WTC11 (cell line): ENCODE results near the gene FBLN7.

Source experiments
- CBFB ChIP-seq: sonication (generic); formaldehyde crosslinking; IDR thresholded peaks from 2 replicates; pipeline ENCODE4 v1.8.1; 2022; ENCODE audit warnings: mild to moderate bottlenecking, low read depth, missing genetic modification reagents
- CREM ChIP-seq: sonication (generic); formaldehyde crosslinking; IDR thresholded peaks from 2 replicates; pipeline ENCODE4 v1.8.1; 2022; ENCODE audit warnings: mild to moderate bottlenecking, missing genetic modification reagents, moderate library complexity
- FOXK1 ChIP-seq: sonication (generic); formaldehyde crosslinking; IDR thresholded peaks from 2 replicates; pipeline ENCODE4 v1.8.0; 2022; ENCODE audit warnings: mild to moderate bottlenecking, moderate library complexity, missing genetic modification reagents
- GABPB1 ChIP-seq: sonication (generic); formaldehyde crosslinking; IDR thresholded peaks from 2 replicates; pipeline ENCODE4 v1.8.1; 2023; ENCODE audit warnings: mild to moderate bottlenecking, missing genetic modification reagents
- RELA ChIP-seq: sonication (generic); formaldehyde crosslinking; IDR thresholded peaks from 2 replicates; pipeline ENCODE4 v1.8.1; 2022; ENCODE audit warnings: missing genetic modification reagents, mild to moderate bottlenecking, borderline replicate concordance
- TP53 ChIP-seq: sonication (generic); formaldehyde crosslinking; IDR thresholded peaks from 2 replicates; pipeline ENCODE4 v1.8.1; 2023; ENCODE audit warnings: mild to moderate bottlenecking, missing genetic modification reagents
- ZNF263 ChIP-seq: sonication (generic); formaldehyde crosslinking; IDR thresholded peaks from 2 replicates; pipeline ENCODE4 v1.8.1; 2022; ENCODE audit warnings: low read depth, mild to moderate bottlenecking, moderate library complexity, missing genetic modification reagents
- ZNF423 ChIP-seq: fragments of 250-450 bp; sonication (Bioruptor Pico); IDR thresholded peaks from 2 replicates; pipeline ENCODE4 v2.1.2; 2022; ENCODE audit warnings: mild to moderate bottlenecking, moderate library complexity
- TF ChIP-seq, protein P1 (sequence below): fragments of 200-600 bp; IDR thresholded peaks from 2 replicates; pipeline ENCODE4 v1.8.0; 2022; ENCODE audit warnings: antibody characterized with exemption
- TF ChIP-seq, protein P2 (sequence below): sonication (generic); formaldehyde crosslinking; conservative IDR thresholded peaks from 2 replicates; pipeline ENCODE4 v1.8.1; 2022; ENCODE audit warnings: mild to moderate bottlenecking, missing genetic modification reagents
- TF ChIP-seq, protein P3 (sequence below): sonication (generic); formaldehyde crosslinking; IDR thresholded peaks from 2 replicates; pipeline ENCODE4 v1.8.1; 2022; ENCODE audit warnings: mild to moderate bottlenecking, moderate library complexity, missing genetic modification reagents

DNA sequence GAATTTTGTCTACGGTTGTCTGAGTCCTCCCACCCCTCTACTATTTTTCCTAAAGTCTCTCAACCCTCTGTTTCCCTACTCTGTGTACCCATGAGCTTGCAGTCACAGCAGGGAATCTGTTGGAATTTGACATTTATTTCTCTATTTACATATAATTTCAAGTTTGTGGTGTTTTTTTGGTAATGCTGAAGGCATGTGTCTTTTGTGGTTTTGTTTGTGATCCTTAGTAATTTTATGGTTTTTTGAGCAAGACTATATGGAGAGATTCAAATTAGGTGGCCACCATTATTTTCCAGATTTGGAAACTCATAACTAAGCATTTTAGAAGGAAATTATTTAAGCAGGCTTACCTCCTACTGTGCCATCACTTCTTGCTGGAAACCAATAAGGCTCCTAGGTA is 27.2 kb upstream of the FBLN7 start:
- TF ChIP-seq, protein P1, sequence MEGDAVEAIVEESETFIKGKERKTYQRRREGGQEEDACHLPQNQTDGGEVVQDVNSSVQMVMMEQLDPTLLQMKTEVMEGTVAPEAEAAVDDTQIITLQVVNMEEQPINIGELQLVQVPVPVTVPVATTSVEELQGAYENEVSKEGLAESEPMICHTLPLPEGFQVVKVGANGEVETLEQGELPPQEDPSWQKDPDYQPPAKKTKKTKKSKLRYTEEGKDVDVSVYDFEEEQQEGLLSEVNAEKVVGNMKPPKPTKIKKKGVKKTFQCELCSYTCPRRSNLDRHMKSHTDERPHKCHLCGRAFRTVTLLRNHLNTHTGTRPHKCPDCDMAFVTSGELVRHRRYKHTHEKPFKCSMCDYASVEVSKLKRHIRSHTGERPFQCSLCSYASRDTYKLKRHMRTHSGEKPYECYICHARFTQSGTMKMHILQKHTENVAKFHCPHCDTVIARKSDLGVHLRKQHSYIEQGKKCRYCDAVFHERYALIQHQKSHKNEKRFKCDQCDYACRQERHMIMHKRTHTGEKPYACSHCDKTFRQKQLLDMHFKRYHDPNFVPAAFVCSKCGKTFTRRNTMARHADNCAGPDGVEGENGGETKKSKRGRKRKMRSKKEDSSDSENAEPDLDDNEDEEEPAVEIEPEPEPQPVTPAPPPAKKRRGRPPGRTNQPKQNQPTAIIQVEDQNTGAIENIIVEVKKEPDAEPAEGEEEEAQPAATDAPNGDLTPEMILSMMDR = no peak
- TF ChIP-seq TP53 (CRISPR knock-in tag) (no peak), GABPB1 (CRISPR knock-in tag) (no peak), CBFB (CRISPR knock-in tag) (no peak), FOXK1 (CRISPR knock-in tag) (no peak), ZNF263 (CRISPR knock-in tag) (no peak), RELA (CRISPR knock-in tag) (no peak), ZNF423 (CRISPR knock-in tag) (no peak), CREM (CRISPR knock-in tag) (no peak)
- TF ChIP-seq, protein P2, sequence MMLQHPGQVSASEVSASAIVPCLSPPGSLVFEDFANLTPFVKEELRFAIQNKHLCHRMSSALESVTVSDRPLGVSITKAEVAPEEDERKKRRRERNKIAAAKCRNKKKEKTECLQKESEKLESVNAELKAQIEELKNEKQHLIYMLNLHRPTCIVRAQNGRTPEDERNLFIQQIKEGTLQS (CRISPR knock-in tag) = no peak
- TF ChIP-seq, protein P3, sequence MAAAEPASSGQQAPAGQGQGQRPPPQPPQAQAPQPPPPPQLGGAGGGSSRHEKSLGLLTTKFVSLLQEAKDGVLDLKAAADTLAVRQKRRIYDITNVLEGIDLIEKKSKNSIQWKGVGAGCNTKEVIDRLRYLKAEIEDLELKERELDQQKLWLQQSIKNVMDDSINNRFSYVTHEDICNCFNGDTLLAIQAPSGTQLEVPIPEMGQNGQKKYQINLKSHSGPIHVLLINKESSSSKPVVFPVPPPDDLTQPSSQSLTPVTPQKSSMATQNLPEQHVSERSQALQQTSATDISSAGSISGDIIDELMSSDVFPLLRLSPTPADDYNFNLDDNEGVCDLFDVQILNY = no peak
